ENCODE measurements around the gene ERAS. TPM values are rescaled to one million over a fixed set of nuclear protein-coding genes. Genes with fewer than 3 reads are reported as not detected.
"Not testable (repeated sequence)": the region's sequence is repeated elsewhere in the genome, so short reads cannot be mapped to it uniquely, and the experiment has no call there.

ERAS gene
- total RNA-seq, 1 donor from 2014 or later: not detected

DNA sequence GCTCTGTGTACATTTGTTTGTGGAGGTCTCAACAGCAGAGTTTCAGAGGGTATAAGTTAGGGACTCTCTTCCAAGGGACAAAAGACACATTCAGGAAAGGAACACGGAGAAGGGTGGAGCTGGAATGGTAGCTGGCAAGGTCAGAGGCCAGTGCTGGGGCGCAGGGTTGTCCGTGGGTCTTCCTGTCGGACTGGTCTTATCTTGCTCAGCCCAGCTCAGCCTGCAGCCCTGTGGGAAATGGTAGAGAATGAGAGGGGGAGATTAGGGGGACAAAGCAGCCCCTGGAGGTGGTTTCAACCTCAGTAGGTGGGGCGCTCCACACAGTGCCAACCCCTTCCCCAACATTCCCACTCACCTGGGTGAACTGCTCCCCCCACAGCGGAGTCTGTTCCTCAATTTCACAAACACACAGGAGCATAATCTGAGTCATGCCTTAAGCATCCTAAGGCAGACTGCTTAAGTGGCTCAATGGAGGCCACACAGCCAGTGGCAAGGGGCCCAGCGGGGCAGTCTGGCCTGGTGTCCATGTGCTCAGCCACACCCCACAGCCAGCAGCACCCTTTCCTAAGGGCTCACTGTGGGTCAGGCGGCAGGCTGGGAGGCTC, 31.3 kb upstream of the ERAS start:
- peak; percentile 69 for DNase-seq (ENCODE audit: low spot score)

DNA sequence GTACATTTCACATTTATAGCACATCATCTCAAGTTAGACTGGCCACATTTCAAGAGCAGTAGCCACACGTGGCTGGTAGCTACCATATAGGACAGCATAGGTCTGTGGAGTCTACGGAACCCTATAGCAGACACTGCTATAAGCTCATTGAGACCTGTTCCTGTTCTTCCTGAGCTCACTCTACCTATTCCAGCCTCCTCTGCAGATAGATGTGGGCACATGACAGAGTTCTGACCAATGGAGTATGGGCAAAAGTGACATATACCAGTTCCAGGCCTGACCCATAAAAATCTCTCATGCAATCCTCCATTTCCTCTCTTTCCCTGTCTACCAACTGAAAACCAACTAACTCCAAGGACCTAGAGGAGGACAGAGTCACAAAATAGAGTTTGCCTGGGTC, 28.0 kb upstream of the ERAS start:
- DNase-seq (ENCODE audit: low spot score): no peak

DNA sequence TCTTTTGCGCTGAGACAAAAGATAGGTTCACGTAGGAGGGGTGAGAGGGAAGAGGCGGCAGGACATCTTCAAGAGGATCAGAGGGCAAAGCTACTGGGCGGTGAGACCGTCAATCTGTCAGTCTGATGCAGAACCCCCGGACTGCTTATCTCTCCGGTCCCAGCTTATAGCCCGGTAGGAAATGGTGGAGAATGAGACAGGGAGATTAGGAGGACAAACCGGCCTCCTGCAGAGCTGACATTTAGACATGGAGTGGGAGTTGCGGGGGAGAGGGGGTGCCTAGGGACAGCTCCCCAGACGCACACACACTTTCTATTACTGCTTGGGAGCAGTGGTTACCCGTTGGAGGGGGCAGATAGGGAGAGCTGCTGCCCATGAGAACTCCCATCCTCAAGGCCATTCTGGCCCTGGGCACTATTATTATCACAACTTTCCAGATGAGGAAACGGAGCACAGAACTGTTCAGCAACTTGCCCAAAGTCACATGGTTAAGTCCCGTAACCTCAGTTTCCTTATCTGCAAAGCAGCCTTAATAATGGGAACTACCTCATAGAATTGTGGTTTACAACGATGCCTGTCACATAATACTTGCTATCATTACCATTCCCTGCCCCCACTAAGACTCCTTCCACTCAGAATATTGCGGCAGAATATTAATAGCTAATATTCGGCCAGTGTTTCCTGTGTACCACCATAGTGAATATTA, 25.6 kb upstream of the ERAS start:
- DNase-seq (ENCODE audit: low spot score): peak; percentile 41

DNA sequence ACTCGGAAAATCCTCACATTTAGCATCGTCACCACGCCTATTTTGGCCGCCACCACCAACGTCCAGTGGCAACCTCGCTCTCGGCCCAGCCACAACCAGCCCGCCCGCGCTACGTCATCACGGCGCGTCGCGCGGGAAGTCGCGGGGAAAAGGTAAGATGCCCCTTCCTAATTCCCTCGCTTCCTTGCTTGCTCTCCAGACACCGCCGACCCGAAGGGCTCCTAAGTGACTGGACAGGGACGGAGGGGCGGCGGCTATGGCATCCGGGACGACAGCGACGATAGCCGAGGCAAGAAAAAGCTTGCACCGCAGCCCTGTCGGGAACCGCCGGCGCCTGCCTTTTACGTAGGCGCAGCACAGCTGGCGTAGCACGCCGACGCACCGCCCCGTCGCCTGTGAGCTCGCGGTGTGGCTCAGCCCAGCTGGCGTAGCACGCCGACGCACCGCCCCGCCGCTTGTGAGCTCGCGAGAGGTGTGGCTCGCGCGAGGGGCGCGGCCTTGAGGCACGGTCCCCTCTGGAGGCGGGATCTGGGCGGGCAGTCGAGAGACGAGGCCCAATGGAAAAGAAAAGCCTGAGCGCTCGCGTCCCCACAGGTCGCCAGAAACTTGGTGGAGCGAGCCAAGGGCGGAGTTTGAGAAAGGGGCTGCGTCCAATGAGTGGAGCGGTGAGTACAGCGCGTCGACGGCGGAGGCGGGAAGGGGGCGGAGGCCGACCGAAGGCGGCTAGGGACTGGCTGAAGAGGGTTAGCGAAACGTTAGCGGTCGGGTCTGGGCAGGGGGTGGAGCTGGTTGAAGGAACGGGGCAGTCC, 24.8 kb upstream of the ERAS start, which contains the start of gene HDAC6:
Gene HDAC6 (plus strand): TSS at position 788 of the 809 bp plus-strand sequence. CDS start 626 bp downstream, outside the sequence.
- peak; percentile 96 for DNase-seq (ENCODE audit: low spot score)

DNA sequence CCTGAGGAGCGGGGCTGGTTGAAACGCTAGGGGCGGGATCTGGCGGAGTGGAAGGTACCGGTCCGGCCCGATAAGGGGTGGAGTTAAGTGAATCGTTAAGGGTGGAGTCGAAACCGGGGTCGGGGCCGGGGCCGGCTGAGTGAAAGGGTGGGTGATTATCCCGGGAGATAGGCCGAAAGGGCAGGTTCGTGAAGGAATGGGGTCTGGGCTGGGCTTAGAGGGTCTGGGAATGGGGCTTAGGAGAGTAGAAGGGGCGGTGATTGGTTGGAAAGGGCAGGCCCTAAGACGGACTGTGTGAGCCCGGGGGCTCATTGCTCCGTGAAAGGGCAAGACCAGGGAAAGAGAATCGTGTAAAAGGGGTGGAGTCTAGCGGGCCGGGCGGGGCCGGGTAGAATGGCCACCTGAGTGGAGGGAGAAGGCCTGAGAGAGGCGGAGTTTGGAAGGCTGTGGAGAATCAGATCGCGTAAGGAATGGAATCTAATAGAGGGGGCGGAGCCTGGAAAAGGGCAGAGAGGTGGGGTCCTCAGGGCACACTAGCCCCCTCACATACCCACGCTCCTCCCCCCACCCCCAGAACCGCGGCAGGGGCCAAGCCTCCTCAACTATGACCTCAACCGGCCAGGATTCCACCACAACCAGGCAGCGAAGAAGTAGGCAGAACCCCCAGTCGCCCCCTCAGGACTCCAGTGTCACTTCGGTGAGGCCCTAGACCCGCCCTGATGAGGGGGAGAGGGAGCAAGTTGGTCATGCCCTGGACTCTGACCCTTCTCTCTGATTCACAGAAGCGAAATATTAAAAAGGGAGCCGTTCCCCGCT, 24.0 kb upstream of the ERAS start:
- peak; percentile 94 for DNase-seq (ENCODE audit: low spot score)

DNA sequence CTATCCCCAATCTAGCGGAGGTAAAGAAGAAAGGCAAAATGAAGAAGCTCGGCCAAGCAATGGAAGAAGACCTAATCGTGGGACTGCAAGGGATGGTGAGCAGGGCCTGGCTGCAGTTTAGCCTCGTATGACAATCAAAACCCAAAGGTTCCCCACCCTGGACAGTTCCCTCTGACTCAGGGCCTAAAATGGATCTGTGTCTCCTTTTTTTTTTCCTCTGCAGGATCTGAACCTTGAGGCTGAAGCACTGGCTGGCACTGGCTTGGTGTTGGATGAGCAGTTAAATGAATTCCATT, 23.5 kb upstream of the ERAS start:
- DNase-seq (ENCODE audit: low spot score): peak; percentile 53

DNA sequence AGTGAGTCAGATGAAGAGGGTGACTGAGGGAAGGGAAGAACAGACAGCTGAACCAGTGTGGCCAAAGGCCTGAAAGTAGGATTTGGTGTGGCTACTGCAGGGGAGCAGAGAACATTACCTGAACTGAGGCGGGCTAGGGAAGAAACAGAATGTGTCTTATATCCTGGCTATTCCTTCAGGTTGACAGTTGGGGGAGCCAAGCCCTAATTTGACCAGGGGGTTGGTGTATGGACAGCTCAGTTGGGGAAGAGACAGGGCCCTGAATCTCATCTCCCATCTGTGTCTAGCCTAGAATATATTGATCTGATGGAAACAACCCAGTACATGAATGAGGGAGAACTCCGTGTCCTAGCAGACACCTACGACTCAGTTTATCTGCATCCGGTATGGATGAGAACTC, 20.2 kb upstream of the ERAS start:
- DNase-seq (ENCODE audit: low spot score): no peak

DNA sequence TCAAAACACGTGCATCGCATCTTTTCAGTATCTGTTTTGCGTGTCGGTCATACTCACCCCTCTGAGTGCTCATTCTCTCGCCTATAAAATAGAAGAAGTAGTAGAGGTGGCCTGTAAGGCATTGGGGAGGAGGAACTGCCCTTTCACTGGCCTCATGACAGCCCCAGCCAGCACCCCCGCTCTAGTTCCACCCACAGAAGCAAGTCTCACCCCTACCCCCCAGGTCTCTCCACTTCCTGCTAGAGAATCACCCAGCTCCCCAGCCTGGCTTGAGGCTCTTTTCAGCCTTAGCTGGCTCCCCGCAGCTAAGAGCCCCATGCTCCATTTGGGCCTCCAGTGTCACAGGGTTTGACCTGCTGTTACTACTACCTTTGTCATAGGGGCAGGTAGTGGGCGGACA, 12.7 kb upstream of the ERAS start:
- DNase-seq (ENCODE audit: low spot score): no peak

DNA sequence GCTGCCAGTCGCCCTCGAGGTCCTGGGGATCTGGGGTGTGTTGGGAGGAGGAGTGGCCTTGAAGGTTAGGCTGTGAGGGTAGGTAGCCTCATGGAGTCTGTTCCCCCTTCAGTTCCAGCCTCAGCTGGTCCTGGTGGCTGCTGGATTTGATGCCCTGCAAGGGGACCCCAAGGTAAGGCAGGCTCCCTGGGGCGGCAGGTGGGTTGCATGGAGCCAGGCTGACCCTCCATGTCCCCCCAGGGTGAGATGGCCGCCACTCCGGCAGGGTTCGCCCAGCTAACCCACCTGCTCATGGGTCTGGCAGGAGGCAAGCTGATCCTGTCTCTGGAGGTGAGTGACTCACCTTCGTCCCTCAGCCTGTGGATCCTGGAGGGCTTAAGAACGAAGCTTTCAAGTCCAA, 11.6 kb upstream of the ERAS start:
- DNase-seq (ENCODE audit: low spot score): no peak

DNA sequence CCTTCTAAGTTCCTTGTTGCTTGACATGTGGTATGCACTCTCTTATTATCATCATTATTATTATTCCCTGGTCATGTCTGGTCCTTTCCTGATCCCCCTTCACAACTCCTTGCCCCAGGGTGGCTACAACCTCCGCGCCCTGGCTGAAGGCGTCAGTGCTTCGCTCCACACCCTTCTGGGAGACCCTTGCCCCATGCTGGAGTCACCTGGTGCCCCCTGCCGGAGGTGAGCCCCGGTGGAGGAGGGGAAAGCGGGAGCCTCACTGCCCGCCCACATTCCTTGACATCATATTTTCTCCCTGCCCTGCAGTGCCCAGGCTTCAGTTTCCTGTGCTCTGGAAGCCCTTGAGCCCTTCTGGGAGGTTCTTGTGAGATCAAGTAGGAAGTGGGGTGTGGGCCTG, 11.0 kb upstream of the ERAS start:
- DNase-seq (ENCODE audit: low spot score): no peak

DNA sequence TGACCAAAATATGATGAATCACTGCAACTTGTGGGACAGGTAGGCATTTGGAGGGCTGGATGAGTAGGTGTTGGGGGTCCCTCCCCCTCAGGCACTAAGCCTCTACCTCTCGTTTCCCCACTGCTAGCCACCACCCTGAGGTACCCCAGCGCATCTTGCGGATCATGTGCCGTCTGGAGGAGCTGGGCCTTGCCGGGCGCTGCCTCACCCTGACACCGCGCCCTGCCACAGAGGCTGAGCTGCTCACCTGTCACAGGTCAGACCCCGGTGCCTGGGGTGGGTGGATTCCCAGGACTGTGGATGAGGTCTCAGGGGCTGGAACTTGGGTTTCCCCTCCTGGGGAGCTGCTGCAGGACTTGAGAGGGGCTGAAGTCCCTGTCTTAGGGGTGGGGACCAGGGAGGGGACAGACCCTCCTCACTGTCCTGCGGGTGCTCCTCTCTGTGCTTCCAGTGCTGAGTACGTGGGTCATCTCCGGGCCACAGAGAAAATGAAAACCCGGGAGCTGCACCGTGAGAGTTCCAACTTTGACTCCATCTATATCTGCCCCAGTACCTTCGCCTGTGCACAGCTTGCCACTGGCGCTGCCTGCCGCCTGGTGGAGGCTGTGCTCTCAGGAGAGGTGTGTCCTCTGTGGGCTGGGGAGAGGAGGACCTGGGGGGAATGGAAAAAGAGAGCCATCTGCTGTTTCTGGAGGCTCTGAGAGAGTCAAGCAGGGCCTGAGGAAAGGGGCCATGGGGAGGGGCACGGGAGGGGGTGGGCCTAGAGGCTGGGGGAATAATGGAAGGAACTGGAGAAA, 10.1 kb upstream of the ERAS start:
- no peak for DNase-seq (ENCODE audit: low spot score)

DNA sequence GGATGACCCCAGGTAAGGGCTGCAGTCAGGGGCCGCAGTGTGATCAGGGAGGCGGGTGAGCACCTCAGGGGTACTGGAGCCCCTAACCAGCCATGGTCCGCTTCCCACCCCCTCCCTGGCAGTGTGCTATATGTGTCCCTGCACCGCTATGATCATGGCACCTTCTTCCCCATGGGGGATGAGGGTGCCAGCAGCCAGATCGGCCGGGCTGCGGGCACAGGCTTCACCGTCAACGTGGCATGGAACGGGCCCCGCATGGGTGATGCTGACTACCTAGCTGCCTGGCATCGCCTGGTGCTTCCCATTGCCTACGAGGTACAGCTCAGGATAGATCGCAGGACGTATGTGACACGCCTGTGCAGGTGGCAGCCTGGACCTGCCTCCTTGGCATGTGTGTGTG, 8.2 kb upstream of the ERAS start:
- DNase-seq (ENCODE audit: low spot score): no peak

DNA sequence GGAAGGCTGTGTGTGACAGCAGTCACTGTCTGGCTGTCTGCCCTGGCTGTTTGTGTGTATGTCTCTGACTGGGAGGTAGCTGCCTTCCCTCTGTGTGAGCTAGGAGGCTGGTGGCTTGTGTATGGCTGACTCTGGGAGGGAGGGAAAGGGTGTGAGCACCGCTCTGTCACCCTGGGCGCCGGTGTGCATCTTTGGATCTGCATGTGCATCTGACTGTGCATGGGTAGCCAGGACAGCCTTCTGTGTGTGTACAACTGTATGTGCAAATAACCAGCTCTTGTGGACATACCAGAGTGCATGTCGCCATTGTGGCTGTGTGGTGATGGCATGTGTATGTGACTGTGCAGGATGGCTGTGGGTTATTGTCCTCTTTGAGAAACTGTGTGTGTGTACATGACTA, 7.4 kb upstream of the ERAS start:
- no peak for DNase-seq (ENCODE audit: low spot score)

DNA sequence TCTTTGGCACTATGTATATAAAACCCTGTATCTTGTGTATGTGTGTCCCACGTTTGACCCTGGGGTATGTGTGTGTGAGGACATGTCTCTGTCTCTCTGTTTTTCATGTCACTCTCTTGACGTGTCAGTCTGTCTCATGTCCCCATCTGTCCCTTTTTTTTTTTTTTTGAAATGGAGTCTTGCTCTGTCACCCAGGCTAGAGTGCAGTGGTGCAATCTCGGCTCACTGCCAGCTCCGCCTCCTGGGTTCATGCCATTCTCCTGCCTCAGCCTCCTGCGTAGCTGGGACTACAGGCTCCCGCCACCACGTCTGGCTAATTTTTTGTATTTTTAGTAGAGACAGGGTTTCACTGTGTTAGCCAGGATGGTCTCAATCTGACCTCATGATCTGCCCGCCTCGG, 6.9 kb upstream of the ERAS start:
- DNase-seq (ENCODE audit: low spot score): not testable (repeated sequence)

DNA sequence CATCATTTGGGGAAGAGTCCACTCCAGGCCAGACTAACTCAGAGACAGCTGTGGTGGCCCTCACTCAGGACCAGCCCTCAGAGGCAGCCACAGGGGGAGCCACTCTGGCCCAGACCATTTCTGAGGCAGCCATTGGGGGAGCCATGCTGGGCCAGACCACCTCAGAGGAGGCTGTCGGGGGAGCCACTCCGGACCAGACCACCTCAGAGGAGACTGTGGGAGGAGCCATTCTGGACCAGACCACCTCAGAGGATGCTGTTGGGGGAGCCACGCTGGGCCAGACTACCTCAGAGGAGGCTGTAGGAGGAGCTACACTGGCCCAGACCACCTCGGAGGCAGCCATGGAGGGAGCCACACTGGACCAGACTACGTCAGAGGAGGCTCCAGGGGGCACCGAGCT, 3.3 kb upstream of the ERAS start:
- DNase-seq (ENCODE audit: low spot score): no peak

DNA sequence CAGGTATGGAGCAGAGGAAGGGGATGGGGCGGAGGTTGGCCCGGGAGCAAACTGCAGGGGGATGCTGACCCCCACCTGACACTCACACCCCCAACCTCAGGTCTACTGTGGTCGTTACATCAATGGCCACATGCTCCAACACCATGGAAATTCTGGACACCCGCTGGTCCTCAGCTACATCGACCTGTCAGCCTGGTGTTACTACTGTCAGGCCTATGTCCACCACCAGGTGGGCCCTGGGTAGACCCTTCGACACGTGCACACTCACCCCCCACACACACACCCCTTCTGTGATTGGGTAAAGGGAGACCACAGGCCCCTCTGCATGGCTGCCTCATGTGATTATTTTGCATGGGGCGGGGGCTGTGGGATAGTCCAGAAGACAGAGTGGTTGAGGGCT, 2.2 kb upstream of the ERAS start:
- DNase-seq (ENCODE audit: low spot score): no peak

DNA sequence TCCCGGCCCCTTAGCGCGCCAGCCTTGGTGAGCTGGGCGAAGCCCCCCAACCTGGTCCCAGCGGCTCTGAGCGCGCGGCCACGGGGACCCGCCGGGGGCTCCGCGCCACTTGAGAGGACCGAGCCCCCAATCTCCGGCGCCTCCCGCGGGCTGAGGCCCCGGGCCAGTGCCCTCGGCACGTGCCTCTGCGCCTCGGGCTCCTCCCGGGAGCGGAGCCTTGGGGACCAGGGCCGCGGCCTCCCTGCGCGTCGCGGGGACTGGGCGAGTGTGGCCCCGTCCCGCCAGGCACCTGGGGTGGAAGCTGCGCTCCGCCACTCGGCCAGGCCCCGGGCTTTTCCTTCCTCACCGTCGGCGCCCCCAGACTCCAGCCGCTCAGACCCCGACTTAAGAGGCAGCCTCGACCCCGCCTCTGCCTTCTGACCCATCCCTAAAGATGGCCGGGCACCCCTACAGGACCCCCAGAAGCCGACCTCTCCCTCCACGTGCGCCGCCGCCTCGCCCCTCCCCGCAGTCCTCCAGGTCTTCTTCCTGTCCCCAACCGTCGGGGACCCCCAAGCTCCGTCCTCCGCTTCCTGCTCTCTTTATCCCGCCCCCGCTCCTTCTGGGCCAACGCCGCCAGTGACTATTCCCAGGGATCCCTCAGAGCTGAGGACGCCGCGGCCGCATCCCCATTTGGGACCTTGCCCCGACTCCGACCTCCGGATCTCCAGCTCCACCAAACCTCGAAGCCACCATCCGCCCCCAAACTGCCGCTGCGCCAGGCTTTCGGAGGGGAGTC, 752 bp downstream of the ERAS start:
- no peak for DNase-seq (ENCODE audit: low spot score)

DNA sequence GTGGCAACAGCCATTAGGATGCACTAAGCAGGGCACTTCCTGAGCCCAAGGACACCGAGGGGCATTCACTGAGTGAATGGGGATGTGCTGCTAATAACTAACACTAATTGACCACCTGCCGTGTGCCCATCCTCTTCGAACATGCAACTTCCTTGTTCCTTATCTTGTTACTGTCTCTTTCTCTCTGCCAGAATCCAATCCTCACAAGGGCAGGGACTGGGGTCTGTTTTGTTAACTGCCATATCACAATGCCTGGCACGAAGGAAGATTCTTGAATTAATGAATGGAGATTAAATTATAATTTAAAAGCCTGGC, 1.3 kb downstream of the ERAS start:
- no peak for DNase-seq (ENCODE audit: low spot score)

DNA sequence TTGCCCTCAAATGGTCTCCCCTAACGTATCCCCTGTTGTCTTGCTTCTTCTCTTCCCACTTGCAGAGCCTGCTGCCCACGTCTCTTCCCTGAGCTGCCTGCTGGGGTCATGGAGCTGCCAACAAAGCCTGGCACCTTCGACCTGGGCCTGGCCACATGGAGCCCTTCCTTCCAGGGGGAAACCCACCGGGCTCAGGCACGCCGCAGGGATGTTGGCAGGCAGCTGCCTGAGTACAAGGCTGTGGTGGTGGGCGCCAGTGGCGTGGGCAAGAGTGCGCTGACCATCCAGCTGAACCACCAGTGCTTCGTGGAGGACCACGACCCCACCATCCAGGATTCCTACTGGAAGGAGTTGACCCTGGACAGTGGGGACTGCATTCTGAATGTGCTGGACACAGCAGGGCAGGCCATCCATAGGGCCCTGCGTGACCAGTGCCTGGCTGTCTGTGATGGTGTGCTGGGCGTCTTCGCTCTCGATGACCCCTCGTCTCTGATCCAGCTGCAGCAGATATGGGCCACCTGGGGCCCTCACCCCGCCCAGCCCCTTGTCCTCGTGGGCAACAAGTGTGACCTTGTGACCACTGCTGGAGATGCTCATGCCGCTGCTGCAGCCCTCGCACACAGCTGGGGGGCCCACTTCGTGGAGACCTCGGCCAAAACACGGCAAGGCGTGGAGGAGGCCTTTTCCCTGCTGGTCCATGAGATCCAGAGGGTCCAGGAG, 2.9 kb downstream of the ERAS start:
- DNase-seq (ENCODE audit: low spot score): no peak
